HG03159 (cell line): ENCODE results near the gene PNP.
"Not testable (repeated sequence)": the region's sequence is repeated elsewhere in the genome, so short reads cannot be mapped to it uniquely, and the experiment has no call there.

Experiments used
- ATAC-seq: cut with Tn5 transposase; IDR thresholded peaks from one replicate; pipeline ENCODE4 v1.9.1; 2021; ENCODE audit warnings: mild to moderate bottlenecking, moderate library complexity; ENCODE audit not compliant: unreplicated experiment

PNP gene

DNA sequence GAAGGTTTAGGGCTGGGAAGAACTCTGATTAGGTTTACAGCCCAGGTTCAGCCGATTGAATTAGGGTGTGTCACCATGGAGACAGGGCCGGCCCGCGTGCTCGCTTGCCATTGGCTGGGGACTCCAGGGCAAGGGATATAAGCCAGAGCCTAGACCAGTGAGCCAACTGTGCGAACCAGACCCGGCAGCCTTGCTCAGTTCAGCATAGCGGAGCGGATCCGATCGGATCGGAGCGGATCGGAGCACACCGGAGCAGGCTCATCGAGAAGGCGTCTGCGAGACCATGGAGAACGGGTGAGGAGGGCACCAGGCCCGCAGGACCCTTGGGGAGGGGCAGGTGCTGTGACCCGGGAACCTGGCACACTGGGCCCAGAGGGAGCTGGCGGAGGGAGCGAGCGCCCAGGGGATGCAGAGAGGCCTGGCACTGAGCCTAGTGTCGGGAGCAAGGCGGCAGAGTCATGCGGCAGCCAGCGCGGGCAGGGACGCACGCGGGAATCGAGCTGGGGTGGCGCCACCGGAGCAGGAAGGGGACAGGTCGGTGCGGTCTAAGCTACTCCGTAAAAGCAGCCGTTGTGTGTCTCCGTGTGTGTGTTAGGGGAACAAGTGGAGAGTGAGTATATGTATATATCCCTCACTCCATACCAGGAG, at the start of gene PNP:
PNP (plus strand) TSS at position 165 of the 648 bp plus-strand sequence; CDS start at position 284, 119 bp downstream.
- ATAC-seq = peak; percentile 93

DNA sequence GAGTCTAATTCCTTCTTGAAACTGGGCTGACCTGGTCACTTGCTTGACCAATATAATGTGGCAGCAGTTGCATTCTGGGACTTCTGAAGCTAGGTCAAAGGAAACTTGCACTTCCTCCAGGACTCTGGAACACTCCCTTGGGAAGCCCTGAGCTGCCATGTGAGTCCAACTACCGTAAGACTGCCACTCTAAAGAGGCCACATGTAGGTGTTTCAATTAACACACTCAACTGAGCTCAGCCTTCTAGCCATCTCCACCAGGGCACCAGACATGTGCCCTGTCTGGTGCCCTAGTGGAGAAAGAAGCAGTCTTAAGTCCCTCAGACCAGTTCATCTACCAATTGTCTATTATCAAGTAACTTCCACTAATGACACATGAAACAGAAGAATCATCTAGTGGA, 49.8 kb upstream of the PNP start:
- ATAC-seq = no peak

DNA sequence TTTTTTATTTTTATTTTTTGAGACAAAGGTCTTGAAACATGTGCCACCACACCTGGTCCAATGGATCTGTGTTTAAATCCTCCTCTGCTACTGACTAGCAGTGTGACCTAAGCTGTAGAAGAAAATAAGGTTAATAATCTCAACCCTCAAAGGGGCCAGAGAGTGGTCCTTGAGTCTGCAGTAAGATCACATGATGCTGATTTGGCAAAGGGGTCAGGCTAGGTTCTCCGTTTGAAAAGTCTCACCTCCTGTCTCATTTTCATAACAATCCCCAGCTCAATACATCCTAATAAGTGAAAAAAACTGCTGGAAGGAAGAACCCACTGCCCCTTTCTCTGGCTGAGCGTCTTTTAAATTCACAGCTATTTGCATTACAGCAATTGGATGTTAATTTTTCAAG, 47.9 kb upstream of the PNP start:
- ATAC-seq = no peak

DNA sequence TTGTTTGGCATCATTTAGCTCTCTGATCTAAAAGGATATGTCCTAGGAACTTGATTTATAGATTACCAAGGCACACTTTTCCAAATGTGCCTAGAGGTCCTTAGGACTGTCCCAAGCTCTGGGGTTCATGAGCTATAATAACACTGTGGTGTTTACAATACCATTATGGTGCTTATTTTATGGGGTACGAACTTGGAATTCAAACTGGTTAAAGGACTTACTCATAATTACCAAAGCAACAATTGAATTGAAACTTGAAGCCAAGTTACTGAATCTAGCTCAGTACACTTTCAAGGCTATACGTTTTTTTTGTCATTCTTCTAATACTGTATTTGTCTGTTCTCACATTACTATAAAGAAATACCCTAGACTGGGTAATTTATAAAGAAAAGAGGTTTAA, 46.3 kb upstream of the PNP start:
- no peak for ATAC-seq

DNA sequence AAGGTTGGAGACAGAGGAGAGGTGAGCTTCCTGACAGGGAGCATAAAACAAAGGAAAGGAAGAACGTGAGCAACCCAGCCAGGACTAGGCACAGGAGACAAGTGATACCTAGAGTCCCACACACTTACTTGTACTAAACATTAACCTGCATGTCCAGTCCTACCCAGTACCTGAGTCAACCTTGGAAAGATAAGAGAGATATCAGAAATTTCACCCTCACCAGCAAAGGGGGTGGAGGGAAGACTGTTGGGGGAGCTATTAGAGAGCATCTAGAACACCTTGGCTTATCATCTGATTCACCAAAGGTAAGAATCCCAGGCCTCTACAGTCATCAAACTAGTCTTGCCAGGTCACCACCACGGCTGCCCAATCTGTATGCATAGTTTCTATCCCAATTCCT, 44.4 kb upstream of the PNP start:
- no peak for ATAC-seq

DNA sequence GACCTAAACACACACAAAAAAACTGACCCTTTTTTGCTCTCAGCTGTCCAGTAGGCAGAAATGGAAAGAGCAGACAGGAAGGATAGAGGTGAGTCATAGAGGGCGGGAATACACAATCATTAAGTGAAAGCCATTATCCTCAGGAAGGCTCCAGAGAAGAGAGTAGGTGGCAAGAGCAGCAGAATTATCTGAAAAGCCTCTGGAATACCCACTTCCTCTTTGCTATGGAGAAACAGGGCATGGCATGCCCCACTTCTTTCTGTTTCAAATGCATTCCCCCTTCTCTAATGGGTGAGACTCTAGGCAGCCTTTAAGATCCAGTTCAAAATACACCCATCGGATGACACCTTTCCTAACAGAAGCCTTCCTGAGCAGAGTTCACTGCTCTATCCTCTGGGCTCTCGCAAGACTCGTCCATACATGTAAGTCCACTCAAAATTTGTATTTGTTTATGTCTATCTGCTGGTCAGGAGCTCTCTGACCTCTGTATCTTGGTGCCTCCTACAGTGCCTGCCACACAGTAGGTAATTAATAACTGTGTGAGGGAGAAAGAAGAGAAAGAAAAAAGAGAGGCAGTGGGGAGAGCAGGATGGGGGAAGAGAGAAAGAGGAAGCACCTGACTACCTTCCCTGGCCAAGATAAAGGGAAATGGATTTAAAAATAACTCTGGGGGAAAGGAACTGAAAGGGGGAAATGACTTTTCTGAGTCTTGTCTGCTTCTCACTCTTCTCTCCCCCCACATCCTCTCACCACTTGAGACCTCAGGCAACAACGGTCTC, 41.8 kb upstream of the PNP start:
- ATAC-seq = peak; percentile 80

DNA sequence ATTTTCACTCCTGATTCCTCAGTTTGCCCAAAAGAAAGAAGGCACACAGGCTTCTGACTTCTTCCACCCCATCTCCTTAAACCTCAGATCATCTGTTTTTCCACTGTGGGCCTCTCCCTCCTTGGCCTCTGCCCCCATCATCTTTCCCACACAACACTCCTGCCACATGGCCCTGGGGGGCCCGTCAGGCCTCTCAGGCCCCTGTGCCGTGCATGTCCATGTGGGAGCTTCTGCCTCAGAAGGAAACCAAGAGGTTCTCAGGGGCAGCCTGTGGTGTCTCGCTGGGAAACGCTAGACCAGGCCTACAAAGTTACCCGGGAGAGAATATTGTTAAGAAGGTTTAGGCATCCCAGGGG, 41.2 kb upstream of the PNP start:
- ATAC-seq = peak; percentile 29

DNA sequence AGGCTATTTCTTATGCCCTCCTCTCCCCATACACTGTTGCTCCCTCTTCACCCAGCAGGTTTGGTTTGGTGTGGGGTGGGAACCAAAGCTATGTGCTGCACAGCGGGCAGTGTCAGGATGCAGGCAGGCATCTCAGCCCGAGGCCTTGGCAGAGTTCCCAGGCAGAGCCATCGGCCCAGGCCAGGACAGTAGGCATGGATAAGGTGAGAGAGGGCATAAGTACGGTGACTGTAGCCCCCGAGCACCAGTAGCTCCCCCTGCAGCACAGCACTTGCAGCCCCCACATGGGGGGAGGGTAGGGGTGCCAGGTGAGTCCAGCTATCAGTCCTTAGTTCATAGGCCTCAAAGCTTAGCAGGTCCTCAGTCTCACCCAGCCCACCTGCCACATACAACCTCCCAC, 40.4 kb upstream of the PNP start:
- no peak for ATAC-seq

DNA sequence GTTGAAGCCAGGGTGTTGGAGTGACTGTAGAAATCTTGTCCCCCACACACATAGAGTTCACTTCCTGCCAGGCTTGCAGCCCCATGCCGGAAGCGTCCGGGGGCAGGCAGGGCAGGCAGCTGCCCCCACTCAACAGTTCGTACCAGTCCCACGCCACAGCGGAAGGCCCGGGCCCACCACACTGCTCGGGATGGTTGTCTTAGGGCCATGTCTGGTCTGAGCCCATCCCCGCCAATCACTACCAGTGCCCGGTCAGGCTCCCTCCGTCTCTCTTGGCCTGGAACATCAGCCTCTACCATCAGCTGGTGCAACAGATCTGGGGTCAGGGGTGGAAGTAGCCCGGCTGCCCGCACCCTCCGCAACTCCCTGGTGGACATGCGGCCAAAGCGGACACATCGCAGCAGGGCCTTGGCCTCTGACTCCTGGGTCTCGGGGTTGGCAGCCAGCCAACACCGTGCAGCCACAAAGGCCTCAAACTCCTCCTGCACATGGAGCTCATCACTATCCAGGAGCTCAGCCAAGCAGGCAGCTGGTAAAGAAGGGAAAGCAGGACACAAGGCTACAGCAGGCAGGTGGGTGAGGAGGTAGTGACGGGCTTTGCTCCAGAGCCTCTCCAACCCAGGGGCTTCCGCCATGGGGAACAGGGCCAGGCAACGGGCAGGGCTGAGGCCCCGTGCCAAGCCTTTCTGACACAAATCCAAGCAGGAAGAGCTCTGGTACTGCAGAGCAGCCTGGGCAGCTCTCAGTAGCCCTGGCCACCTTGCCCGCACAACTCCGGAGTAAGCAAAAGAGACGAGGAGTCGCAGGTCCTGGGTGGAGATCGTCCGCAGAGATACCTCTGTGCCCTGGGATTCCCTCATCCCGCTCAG, 39.2 kb upstream of the PNP start:
- no peak for ATAC-seq

DNA sequence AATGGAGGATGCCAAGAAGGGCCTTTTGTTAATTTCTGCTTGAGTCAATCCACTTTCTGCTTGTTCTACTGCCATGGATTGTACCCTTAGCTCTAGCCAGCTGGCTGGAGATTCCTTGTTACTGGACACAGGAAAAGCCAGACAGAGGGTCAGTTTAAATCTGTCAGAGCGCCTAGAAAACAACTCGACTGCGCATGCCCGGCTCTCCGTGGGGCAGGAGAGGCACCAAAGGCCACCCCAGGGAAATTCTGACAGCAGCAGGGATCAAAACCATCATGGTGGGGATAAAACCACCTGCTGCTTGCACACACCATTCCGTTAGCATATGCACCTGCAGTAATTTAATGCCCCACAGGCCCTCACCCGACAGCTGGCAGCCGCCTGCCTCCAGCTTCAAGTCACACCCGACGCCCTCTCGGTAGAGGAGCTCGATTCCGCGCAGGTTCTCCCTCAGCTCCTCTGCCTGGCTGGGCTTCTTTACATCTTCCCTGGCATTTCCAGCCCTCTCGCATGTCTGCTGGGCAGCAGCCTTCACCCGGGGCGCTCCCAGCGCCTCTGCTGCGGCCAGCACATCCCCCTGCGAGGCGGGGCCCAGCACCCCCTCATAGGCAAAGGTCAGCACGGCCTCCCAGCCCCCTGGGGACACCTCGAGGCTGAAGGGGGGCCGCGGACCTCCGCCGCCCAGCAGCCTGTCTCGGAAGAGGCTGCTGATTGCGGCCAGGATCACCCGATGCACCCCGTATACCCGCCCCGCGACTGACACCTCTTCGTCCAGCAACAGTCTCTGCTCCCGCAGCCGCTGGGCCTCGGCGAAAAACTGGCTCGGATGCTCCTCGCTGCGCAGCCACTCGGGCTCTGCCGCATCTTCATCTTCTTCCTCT, 34.3 kb upstream of the PNP start:
- no peak for ATAC-seq

DNA sequence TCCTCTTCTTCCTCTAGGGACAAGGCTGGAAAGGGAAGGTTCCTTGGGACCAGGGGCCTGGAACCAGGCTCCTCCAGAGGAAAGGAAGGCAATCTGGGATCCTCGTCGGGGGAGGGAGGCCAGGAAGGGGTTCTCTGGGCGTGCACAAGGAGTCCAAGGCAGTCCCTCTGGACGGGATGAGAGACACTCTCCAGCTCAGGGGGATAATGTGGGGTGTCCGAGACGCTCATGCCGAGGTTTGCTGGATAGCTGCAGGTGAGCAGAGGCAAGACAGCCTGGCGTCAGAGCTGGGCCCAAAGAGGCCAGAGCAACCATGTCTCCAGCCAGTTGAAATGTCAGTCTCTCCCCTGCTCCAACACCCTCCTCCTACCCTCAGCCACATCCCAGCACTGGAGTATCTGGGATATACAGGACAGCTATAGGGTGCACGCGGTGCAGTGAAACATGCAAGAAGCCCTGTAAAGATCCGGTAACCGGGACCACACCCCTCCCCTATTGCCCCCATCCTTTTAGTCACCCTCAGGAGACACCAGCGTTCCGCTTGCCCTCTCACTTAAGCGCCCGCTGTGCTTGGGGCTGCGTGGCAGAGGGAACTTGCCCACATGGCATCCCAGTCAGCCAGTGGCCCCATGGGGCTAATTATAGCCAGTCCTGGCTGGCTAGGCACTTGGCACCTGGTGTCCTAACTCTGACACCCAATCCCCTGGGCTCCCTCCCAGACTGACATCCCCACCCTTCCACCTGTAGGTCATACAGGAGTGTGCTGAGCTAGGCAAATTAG, 33.4 kb upstream of the PNP start, which contains the start of gene KLHL33:
KLHL33 (minus strand) TSS at position 585 of the 781 bp plus-strand sequence; CDS start at position 230, 355 bp downstream.
- ATAC-seq = no peak

DNA sequence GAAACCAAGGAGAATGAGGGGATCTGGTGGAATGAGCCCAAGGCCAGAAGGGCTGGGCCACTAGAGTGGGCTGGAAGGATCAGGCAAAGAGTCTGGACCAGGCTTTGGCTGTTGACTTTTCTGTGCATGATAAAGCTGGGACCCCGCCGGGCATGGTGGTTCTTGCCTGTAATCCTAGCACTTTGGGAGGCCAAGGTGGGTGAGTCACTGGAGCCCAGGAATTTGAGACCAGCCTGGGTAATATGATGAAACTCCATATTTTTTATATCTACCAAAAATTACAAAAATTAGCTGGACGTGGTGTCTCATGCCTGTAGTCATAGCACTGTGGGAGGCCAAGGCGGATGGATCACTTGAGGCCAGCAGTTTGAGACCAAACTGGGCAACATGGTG, 32.8 kb upstream of the PNP start:
- no peak for ATAC-seq

DNA sequence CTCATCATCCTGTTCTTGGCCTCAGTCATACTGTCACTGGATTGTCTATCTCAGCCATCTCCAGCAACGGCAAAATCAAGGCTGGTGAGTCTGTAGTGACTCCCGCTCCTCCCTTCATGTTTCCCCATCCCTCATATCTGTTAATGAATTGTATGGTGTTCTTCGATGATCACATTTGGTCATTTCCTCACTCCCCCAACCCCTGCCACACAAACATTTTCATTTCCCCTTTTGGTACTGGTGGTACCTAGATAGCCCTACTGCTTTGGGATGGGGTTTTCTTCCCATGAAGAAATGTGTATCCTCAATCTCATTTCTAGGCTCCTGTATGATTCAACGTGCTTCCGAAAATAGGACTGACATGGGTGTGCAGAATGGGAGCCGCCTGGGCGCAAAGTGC, 30.5 kb upstream of the PNP start:
- ATAC-seq = no peak

DNA sequence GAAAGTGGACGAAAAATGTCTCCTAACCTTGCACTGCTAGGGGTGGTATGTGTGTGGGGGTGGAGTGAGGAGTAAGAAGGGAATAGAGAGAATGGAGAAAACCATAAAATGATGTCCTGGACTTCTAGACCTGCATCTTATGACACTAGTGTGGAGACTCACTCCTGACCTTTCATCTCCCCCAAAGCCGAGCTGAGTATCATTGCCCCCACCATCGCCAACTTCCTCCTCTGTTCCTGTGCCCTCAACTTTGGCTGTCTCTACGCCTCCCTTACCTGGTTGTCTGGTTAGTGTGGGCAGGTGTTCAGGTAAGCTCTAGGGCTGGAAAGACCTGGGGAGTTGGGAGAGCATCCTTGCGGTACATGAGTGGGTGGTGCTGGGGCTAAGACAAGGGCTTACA, 28.7 kb upstream of the PNP start:
- no peak for ATAC-seq

DNA sequence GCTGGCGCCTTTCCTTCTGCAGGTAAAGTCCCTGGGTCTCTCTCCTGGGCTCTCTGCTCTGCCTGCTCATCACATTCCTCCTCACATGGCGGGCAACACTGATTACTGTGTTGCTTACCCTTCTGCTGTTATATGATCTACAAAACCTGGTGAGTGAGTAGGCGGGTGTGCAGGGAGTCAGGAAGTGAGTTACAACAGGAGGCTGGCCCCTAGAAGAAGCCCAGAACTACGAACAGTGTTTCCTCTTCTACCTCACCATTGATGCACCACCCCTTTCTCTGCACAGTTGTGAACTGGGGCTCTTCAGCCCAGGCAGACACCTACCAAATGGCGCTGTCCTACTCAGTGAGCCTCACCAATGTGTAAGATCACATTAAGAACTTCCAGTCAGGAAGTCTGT, 28.3 kb upstream of the PNP start:
- peak; percentile 91 for ATAC-seq

DNA sequence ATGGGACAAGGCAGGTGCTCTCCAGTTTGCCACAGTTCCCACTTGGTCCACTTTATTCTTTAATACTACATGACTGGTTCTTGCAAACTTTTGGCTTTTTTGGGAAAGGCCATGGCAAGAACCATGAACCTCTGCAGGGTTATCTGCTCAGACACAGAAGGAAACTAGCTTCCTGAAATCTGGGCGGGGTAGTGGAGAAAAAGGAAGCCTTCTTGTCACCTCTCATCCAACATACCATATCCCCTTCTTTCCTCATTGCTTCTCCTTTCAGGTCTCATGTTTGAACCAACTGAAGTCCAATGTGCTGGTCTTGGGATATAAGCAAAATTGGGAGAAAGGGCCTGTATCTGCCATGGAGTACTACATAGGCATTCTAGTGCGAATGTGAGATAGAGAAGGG, 27.7 kb upstream of the PNP start:
- ATAC-seq = no peak

DNA sequence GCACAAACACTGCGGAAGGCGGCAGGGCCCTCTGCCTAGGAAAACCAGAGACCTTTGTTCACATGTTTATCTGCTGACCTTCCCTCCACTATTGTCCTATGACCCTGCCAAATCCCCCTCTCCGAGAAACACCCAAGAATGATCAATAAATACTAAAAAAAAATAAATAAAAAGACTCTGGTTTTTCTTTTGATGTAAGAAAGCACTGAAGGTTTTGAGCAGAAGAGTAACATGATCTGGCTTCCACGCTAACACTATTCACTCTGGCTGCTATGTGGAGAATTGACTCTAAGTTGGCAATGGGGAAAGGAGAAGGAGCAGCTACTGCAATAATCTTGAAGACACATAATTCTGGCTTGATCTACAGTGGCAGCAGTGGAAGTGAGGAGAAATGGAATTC, 25.6 kb upstream of the PNP start:
- not testable (repeated sequence) for ATAC-seq

DNA sequence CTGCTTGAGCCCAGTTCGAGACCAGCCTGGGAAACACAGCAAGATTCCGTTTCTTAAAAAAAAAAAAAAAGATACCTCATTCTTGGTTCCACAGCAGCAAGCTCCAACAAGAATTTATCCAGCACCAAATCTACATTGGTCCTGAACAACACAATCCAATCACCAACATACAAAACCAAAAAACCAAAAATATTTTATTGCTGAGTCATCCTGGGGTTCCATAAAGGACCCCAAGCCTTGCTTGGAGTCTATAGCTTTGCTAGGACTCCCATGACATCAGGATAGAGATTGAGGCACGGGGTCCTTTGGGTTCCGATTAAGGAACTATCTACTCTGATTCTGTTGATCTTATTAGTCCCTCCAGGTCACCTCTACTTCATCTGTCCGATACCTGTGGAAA, 22.3 kb upstream of the PNP start:
- ATAC-seq = no peak

DNA sequence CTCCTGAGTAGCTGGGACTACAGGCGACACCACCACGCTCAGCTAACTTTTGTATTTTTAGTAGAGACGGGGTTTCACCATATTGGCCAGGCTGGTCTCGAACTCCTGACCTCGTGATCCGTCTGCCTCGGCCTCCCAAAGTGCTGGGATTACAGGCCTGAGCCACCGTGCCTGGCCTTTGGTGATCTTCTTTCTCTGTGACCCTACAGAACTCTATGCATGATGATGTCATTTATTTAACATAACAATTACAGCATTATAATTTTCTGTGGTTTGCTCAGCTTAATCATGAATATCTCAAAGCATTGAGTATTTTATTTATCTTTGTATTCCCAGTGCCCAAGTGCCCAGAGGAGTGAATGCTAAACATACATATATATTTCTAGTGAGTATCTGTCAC, 16.4 kb upstream of the PNP start:
- not testable (repeated sequence) for ATAC-seq
